ENCODE results near the gene PPA1.

- no peak for TF ChIP-seq CTCF (IDR thresholded peaks at IDR 0.05 in 8 of 11, conservative IDR thresholded peaks at IDR 0.05 in 3 of 11)
- no peak for TF ChIP-seq POLR2A (IDR thresholded peaks at IDR 0.05)
Measured at GRCh38 chr10:70169011-70169410, 64.2 kb downstream of the PPA1 start.

All from spleen (tissue), 7 donors.